ENCODE measurements around the gene SS18.

Gene SS18

DNA sequence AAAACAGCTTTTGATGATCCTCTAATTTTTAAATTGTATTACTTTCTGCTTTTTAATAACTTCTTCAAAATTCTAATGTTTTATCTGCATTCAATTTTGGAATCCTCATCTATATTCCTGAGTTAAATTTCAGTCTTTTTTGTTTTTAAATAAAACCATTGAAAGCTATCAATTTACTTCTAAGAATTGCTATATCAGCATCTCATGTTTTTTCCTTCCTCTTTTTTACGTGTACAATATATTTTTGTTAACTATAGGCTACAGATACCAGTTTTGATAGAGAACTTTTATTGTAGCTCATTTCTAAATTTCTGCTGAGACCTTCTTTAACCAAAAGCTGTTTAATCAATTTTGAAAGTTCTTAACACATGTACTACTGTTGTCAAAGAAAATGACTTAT is 84.5 kb downstream of the SS18 start:
- DNase-seq (ENCODE audit: low read depth): no peak
- TF ChIP-seq, protein P1, sequence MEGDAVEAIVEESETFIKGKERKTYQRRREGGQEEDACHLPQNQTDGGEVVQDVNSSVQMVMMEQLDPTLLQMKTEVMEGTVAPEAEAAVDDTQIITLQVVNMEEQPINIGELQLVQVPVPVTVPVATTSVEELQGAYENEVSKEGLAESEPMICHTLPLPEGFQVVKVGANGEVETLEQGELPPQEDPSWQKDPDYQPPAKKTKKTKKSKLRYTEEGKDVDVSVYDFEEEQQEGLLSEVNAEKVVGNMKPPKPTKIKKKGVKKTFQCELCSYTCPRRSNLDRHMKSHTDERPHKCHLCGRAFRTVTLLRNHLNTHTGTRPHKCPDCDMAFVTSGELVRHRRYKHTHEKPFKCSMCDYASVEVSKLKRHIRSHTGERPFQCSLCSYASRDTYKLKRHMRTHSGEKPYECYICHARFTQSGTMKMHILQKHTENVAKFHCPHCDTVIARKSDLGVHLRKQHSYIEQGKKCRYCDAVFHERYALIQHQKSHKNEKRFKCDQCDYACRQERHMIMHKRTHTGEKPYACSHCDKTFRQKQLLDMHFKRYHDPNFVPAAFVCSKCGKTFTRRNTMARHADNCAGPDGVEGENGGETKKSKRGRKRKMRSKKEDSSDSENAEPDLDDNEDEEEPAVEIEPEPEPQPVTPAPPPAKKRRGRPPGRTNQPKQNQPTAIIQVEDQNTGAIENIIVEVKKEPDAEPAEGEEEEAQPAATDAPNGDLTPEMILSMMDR (IDR thresholded peaks at IDR 0.05; ENCODE audit: low read length, missing control alignments): no peak
- H3K4me3 ChIP-seq (replicated peaks; ENCODE audit: low read depth, low read length): no peak overlapping the region

DNA sequence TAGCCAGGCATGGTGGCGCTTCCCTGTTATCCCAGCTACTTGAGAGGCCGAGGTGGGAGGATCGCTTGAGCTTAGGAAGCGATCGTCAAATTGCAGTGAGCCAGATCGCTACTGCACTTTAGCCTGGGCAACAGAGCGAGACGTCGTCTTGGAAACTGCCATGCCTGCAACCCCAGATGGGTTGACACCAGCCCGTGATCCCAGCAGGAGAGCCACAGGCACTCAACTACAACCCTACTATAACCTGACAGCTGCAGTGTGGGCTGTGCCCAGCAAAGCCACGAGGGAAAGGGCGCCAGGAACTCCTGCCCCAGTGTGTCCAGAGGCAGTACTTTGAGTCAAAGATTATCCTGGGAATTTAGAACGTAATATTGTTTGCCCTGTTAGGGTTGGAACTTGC is 85.6 kb downstream of the SS18 start:
- no peak overlapping the region for H3K4me3 ChIP-seq (replicated peaks; ENCODE audit: low read depth, low read length)
- DNase-seq (ENCODE audit: low read depth): no peak
- TF ChIP-seq, protein P1 (IDR thresholded peaks at IDR 0.05; ENCODE audit: low read length, missing control alignments): no peak

DNA sequence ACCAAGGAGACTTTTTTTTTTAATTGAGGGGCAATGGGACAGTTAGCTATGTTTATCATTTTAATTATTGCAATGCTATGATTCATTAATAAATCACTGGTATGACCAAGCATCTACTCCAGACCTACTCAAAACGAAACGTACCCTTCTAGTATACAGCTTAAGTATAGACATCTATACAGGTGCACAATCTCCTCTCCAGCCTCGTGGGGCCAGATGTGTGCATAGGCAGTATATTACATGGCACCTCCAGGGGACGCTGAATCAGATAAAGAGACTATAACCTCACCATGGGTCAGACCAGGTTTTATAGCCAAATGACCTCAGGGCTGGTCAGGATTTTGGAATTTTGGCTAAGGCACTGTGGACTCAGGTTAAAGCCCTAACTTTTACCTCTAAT is 86.6 kb downstream of the SS18 start:
- TF ChIP-seq, protein P1 (IDR thresholded peaks at IDR 0.05; ENCODE audit: low read length, missing control alignments): no peak
- H3K4me3 ChIP-seq (replicated peaks; ENCODE audit: low read depth, low read length): no peak overlapping the region
- DNase-seq (ENCODE audit: low read depth): no peak

DNA sequence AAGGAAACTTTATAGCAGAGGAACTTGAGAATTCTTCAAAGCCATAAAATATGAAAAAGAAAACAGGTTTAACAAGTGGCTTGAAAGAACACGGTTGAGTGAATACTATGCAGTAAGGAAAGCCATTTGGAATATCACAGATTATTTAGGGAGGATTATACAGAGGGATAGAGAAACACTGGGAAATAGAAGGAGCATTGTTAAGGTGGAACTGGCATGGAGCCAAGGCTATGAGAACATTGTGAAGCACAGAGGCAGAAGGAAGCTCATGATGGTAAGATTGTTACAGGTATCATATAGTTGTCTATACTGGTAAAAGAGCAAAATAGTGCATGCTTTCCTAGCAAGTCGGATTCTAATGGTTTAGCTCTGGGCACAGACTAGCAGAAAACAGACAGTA is 87.1 kb downstream of the SS18 start:
- peak; percentile 45 for DNase-seq (ENCODE audit: low read depth)
- TF ChIP-seq, protein P1 (IDR thresholded peaks at IDR 0.05; ENCODE audit: low read length, missing control alignments): no peak
- no peak overlapping the region for H3K4me3 ChIP-seq (replicated peaks; ENCODE audit: low read depth, low read length)

DNA sequence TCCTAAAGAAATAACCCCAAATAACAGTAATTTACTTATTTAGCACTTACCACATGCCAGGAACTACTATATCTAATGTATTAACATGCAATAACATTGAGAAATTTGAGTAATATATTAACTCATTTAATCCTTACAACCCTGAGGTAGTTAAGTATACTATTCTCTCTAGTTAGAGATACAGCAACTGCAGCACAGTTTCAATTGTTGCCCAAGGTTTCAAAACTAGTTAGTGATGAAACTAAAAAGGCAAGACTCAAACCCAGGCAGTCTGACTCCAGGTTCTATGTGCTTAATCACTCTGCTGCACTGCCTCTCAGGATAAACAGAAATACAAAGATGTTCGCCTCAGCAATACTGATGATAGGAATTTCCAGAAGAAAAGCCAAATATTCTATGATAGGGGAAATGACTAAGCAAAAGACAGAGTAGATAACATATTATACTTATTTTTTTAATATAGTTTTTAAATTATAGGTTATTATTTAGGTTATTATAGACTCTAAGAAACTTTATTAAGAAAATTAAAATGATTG is 88.0 kb downstream of the SS18 start:
- peak; percentile 36 for DNase-seq (ENCODE audit: low read depth)
- no peak overlapping the region for H3K4me3 ChIP-seq (replicated peaks; ENCODE audit: low read depth, low read length)
- TF ChIP-seq, protein P1 (IDR thresholded peaks at IDR 0.05; ENCODE audit: low read length, missing control alignments): no peak

DNA sequence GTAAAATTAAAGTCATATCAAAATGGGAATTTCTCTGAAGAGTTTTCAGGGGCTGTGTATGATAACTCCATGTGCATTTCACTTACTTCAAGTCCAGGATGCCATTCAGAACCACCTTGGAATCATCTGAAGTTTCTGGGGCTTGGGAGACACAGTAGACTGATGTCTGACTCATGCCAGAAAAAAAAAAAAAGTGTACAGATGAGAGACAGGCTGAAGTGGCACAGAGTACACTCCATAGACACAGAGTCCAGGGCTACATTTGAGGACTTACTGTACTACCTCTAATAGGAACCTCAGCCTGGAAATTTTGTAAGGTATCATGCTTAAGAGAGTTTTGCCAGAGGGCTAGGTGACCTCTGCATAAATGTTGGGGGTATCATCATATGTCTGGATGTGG is 92.0 kb downstream of the SS18 start:
- TF ChIP-seq, protein P1 (IDR thresholded peaks at IDR 0.05; ENCODE audit: low read length, missing control alignments): no peak
- no peak overlapping the region for H3K4me3 ChIP-seq (replicated peaks; ENCODE audit: low read depth, low read length)
- DNase-seq (ENCODE audit: low read depth): no peak

DNA sequence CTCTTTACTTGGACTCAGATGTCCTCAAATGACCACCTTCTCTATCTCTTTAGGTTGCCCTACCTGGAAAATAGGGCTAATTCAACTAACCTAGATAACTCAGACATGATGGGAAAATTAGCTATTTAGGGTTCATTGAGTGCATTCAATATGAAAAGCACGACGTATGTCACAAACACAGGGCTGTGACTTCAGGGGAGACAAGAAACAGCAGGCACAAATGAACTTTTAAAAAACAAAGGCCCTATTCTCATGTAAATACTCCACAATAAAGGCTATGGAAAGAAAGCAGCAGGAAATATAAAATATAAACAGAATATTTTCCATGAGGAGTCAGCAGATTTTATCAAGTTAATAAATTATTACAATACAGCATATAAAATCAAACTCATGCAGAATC is 97.8 kb downstream of the SS18 start:
- H3K4me3 ChIP-seq (replicated peaks; ENCODE audit: low read depth, low read length): no peak overlapping the region
- DNase-seq (ENCODE audit: low read depth): no peak
- TF ChIP-seq, protein P1 (IDR thresholded peaks at IDR 0.05; ENCODE audit: low read length, missing control alignments): no peak
